Activated T-cell treated with anti-CD3 and anti-CD28 coated beads for 24 hours (primary cell): ENCODE measurements around the gene BRF1.
A peak's percentile ranks its signal among the peaks of the same experiment; 100 is the strongest.
"Not testable (repeated sequence)": the region's sequence is repeated elsewhere in the genome, so short reads cannot be mapped to it uniquely, and the experiment has no call there.

Source experiments
- DNase-seq: peaks from one replicate; pipeline ENCODE4 v3.0.0-alpha.2; 2020; ENCODE audit warnings: low read depth

The BRF1 gene

GRCh38 chr14:105315941-105316576 lies 15.3 kb upstream of the BRF1 start:
- DNase-seq, result no peak

- DNase-seq, result no peak
Observed at GRCh38 chr14:105315211-105315721, 14.5 kb upstream of the BRF1 start.

GRCh38 chr14:105314287-105315200 lies 13.7 kb upstream of the BRF1 start, which contains the start of gene PACS2:
Gene PACS2 (plus strand): TSS chr14:105314748. CDS start chr14:105314919, 171 bp downstream.
- DNase-seq, result peak; percentile 68

GRCh38 chr14:105313381-105314286 lies 12.8 kb upstream of the BRF1 start:
- DNase-seq, result no peak

GRCh38 chr14:105312973-105313372 lies 12.2 kb upstream of the BRF1 start:
- no peak for DNase-seq

GRCh38 chr14:105311838-105312237 lies 11.0 kb upstream of the BRF1 start:
- no peak for DNase-seq

- no peak for DNase-seq
Observed at GRCh38 chr14:105309371-105309770, 8.6 kb upstream of the BRF1 start.

- no peak for DNase-seq
Observed at GRCh38 chr14:105307052-105307727, 6.4 kb upstream of the BRF1 start.

- DNase-seq, result no peak
Observed at GRCh38 chr14:105305791-105306190, 5.0 kb upstream of the BRF1 start.

- DNase-seq, result no peak
Observed at GRCh38 chr14:105305345-105305744, 4.5 kb upstream of the BRF1 start.

GRCh38 chr14:105304565-105304964 lies 3.8 kb upstream of the BRF1 start:
- DNase-seq, result no peak

- no peak for DNase-seq
Observed at GRCh38 chr14:105303949-105304348, 3.1 kb upstream of the BRF1 start.

- DNase-seq, result not testable (repeated sequence)
Observed at GRCh38 chr14:105301915-105302249, 1.1 kb upstream of the BRF1 start.

GRCh38 chr14:105301103-105301914 lies 508 bp upstream of the BRF1 start:
- DNase-seq, result peak; percentile 100

- DNase-seq, result no peak
Observed at GRCh38 chr14:105299654-105300541, 903 bp downstream of the BRF1 start.

- not testable (repeated sequence) for DNase-seq
Observed at GRCh38 chr14:105297311-105297710, 3.5 kb downstream of the BRF1 start.

GRCh38 chr14:105294142-105294597 lies 6.6 kb downstream of the BRF1 start:
- no peak for DNase-seq

GRCh38 chr14:105292826-105293711 lies 7.7 kb downstream of the BRF1 start:
- no peak for DNase-seq
